T-helper 1 cell treated with Interleukin-12 subunit alpha and Interleukin-12 subunit beta and Interleukin-4 antibody, amounts not matched to agents 30 μg/mL and 1 μg/mL, for 36 hours (primary cell): ENCODE data around the gene ADGRB3.

ENCODE experiments used
- H3K27ac Mint-ChIP-seq: one replicate; pipeline ENCODE4 v1.8.0; 2021; ENCODE audit warnings: mild to moderate bottlenecking, mixed read lengths
- H3K27me3 Mint-ChIP-seq: one replicate; pipeline ENCODE4 v1.8.0; 2021; ENCODE audit warnings: low read depth, mixed read lengths
- H3K36me3 Mint-ChIP-seq: one replicate; pipeline ENCODE4 v1.8.0; 2021; ENCODE audit warnings: low read depth, mixed read lengths
- H3K4me1 Mint-ChIP-seq: one replicate; pipeline ENCODE4 v1.8.0; 2021; ENCODE audit warnings: low read depth, mixed read lengths
- H3K4me3 Mint-ChIP-seq: one replicate; pipeline ENCODE4 v1.8.0; 2021; ENCODE audit warnings: mild to moderate bottlenecking, moderate library complexity, mixed read lengths
- H3K9me3 Mint-ChIP-seq: one replicate; pipeline ENCODE4 v1.8.0; 2021; ENCODE audit warnings: mixed read lengths

ADGRB3 gene

DNA sequence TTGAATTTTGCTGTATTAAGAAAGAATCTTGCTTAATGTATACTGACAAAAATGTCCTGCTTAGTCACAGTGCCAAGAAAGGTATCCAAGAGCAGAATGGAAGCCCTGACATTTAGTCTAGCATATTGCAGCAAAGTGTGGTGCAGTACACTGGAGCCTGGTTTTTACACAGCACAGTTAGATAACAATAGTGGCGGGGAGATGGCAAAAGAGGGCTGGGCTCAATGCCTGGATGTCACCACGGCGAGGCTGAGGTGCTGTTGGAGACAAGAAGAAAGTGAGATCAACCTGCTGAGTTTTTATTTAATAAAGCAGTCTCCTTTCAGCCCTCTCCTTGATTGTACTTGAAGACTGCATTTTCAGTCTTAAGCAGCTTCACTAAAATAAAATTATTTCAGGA, 735.7 kb downstream of the ADGRB3 start:
- H3K27me3 Mint-ChIP-seq = no peaks in the 10 kb centered on the region
- H3K36me3 Mint-ChIP-seq = no peaks in the 10 kb centered on the region
- H3K4me3 Mint-ChIP-seq = no peak overlapping the region
- H3K4me1 Mint-ChIP-seq = no peaks in the 10 kb centered on the region
- H3K27ac Mint-ChIP-seq = no peak overlapping the region
- no peaks in the 10 kb centered on the region for H3K9me3 Mint-ChIP-seq

DNA sequence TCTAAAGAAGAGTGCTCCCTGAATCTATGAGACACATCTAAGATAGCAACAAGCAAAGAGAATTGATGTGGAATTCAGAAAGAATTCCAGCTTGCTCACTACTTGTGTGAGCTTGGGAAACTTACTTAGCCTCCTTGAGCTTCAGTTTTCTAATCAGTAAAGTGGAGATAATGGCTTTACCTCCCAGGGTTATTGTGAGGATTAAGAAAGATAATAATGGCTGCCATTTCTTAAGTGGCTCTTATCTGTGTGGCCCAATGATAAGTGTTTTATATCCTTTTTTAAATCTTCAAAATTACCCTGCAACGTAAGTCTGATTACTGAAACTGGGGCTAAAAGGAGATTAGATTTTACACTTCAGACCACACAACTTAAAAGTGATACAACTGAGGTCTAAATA, 743.2 kb downstream of the ADGRB3 start:
- H3K4me3 Mint-ChIP-seq = no peak overlapping the region
- no peaks in the 10 kb centered on the region for H3K27me3 Mint-ChIP-seq
- H3K36me3 Mint-ChIP-seq = no peaks in the 10 kb centered on the region
- no peaks in the 10 kb centered on the region for H3K9me3 Mint-ChIP-seq
- no peaks in the 10 kb centered on the region for H3K4me1 Mint-ChIP-seq
- H3K27ac Mint-ChIP-seq = no peak overlapping the region

GRCh38 chr6:69379518-69379917, 744.4 kb downstream of the ADGRB3 start:
- no peaks in the 10 kb centered on the region for H3K27me3 Mint-ChIP-seq
- H3K27ac Mint-ChIP-seq = no peak overlapping the region
- H3K4me3 Mint-ChIP-seq = no peak overlapping the region
- no peaks in the 10 kb centered on the region for H3K4me1 Mint-ChIP-seq
- H3K9me3 Mint-ChIP-seq = no peaks in the 10 kb centered on the region
- no peaks in the 10 kb centered on the region for H3K36me3 Mint-ChIP-seq

DNA sequence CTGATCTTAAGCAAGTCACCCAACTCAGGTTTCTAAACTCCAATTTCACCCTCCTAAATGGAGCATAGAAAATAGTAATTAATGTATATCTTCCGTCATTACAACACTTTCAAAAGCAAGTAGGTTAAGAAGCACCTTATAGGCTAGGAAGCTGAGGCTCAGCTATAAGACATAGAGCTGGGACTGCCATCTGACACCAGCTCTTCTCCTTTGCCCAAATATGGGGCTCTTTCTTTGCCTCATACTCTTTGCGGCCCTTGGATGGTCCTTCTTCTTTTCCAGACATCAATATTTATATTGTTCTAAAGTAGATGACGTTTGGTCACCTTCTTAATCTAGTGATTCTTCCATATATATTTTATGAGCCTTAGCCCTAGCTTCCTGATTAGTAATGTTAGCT, 748.5 kb downstream of the ADGRB3 start:
- H3K36me3 Mint-ChIP-seq = no peaks in the 10 kb centered on the region
- no peak overlapping the region for H3K4me3 Mint-ChIP-seq
- no peak overlapping the region for H3K27ac Mint-ChIP-seq
- H3K4me1 Mint-ChIP-seq = no peaks in the 10 kb centered on the region
- H3K27me3 Mint-ChIP-seq = no peaks in the 10 kb centered on the region
- H3K9me3 Mint-ChIP-seq = no peaks in the 10 kb centered on the region

DNA sequence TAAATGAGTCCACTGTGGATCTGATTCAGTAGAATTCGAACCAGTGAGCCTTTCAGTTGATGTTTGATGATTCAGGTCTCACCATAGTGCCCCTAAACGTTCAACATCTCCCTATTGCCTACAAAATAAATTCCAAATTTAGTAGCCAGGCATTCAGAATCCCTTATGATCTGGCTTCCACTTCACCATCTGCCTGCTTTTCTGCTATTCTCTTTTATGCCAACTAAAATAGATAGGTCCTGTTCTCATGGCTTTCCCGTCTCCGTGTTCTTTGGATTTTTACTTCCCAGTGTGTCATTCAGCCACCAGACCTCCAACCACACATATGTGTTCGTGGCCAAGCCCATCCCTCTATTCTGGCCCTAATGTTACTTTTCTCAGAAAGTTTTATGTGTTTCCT, 751.3 kb downstream of the ADGRB3 start:
- H3K36me3 Mint-ChIP-seq = no peaks in the 10 kb centered on the region
- no peak overlapping the region for H3K4me3 Mint-ChIP-seq
- no peak overlapping the region for H3K27ac Mint-ChIP-seq
- no peaks in the 10 kb centered on the region for H3K27me3 Mint-ChIP-seq
- no peaks in the 10 kb centered on the region for H3K9me3 Mint-ChIP-seq
- no peaks in the 10 kb centered on the region for H3K4me1 Mint-ChIP-seq

DNA sequence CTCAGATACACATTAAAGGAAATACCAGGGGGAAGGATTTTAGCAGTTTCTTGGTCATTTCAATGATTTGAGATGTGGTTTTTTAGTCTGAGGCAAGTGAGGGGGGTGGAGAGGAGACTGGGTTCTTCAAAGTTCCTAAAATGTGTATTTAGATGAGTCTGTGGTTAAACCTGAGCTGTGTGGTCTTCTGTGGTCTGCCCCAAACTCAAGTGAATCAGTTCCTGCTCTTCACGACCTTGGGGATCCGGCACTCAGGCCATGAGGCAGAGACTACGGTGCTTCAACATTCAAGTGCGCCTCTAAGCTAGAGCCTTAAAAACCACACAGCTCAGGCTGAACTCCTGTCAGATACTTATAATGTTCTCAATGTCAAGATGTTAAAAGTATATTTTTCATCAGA, 755.0 kb downstream of the ADGRB3 start:
- Mint-ChIP-seq H3K36me3 (no peaks in the 10 kb centered on the region), H3K9me3 (no peaks in the 10 kb centered on the region), H3K4me3 (no peak overlapping the region), H3K27ac (no peak overlapping the region), H3K27me3 (no peaks in the 10 kb centered on the region), H3K4me1 (no peaks in the 10 kb centered on the region)

DNA sequence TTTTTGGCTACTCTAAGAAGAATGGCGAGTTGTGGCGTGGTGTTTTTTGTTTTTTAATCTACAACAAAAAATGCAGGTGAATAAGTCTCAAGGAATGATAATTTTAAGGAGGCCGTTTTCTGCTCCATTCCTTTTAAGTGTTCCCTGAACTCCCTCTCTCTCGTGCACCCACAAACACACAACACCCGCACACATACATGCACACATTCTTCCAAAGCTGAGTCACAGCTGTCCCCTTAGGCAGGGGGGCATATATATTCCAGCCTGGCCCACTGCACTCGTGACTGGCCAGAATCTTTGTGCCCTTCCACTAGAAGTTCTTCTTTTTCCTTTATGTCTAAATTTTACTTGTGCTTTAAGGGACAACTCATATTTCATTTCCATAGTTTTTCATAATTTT, 756.0 kb downstream of the ADGRB3 start:
- Mint-ChIP-seq H3K27me3 (no peaks in the 10 kb centered on the region), H3K36me3 (no peaks in the 10 kb centered on the region), H3K27ac (no peak overlapping the region), H3K9me3 (no peaks in the 10 kb centered on the region), H3K4me3 (no peak overlapping the region), H3K4me1 (no peaks in the 10 kb centered on the region)

GRCh38 chr6:69392745-69393144, 757.7 kb downstream of the ADGRB3 start:
- H3K36me3 Mint-ChIP-seq = no peaks in the 10 kb centered on the region
- no peaks in the 10 kb centered on the region for H3K4me1 Mint-ChIP-seq
- H3K4me3 Mint-ChIP-seq = no peak overlapping the region
- no peaks in the 10 kb centered on the region for H3K27me3 Mint-ChIP-seq
- no peak overlapping the region for H3K27ac Mint-ChIP-seq
- no peaks in the 10 kb centered on the region for H3K9me3 Mint-ChIP-seq

DNA sequence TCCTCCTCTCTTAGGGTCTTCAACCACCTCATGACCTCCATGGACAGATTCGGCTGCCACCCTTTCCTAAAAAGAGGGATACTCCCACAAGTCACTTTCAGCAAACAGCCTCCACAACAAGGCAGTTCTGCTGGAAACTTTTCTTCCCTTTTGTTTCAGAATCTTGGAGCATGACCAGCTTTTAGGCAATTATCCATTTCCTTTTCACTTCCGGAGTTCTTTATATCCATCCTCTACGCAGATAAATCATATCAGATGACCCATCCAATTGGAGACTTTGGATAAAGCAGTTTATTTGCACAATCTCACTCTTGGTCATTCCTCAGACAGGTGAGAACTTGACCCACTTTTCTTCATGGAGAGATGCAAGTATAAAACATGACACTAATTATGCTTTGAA, 763.2 kb downstream of the ADGRB3 start:
- H3K27ac Mint-ChIP-seq = no peak overlapping the region
- H3K4me3 Mint-ChIP-seq = no peak overlapping the region
- no peaks in the 10 kb centered on the region for H3K4me1 Mint-ChIP-seq
- H3K9me3 Mint-ChIP-seq = no peaks in the 10 kb centered on the region
- H3K36me3 Mint-ChIP-seq = no peaks in the 10 kb centered on the region
- no peaks in the 10 kb centered on the region for H3K27me3 Mint-ChIP-seq

GRCh38 chr6:69398729-69399128, 763.6 kb downstream of the ADGRB3 start:
- H3K4me3 Mint-ChIP-seq = no peak overlapping the region
- no peaks in the 10 kb centered on the region for H3K4me1 Mint-ChIP-seq
- H3K27ac Mint-ChIP-seq = no peak overlapping the region
- H3K9me3 Mint-ChIP-seq = no peaks in the 10 kb centered on the region
- H3K36me3 Mint-ChIP-seq = no peaks in the 10 kb centered on the region
- no peaks in the 10 kb centered on the region for H3K27me3 Mint-ChIP-seq

- no peaks in the 10 kb centered on the region for H3K36me3 Mint-ChIP-seq
- no peaks in the 10 kb centered on the region for H3K27me3 Mint-ChIP-seq
- peaks cover 4% of the 10 kb centered on the region for H3K9me3 Mint-ChIP-seq
- no peak overlapping the region for H3K4me3 Mint-ChIP-seq
- H3K27ac Mint-ChIP-seq = no peak overlapping the region
- no peaks in the 10 kb centered on the region for H3K4me1 Mint-ChIP-seq
These were observed 773.8 kb downstream of the ADGRB3 start for GRCh38 chr6:69408886-69409285.

DNA sequence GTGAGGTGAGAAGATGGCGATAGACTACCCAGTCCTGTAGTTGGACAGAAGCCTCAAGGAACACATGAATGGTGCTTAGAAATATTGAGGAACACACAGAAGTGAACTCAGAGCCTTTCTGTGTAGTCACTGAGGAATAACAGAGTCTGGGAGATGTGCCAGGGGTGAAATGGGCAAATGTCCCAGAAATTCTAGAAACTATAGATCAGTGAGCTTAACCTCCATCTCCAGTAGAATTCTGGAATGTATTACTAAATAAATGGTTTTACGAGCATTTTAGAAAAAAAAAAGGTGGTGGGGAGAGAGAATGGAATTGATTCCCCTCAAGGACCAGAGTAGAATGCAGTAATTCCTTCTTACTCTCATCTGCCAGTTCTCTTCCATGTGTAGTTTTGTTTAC, 781.7 kb downstream of the ADGRB3 start:
- Mint-ChIP-seq H3K27ac (no peak overlapping the region), H3K4me1 (no peaks in the 10 kb centered on the region), H3K4me3 (no peak overlapping the region), H3K9me3 (no peaks in the 10 kb centered on the region), H3K27me3 (no peaks in the 10 kb centered on the region), H3K36me3 (no peaks in the 10 kb centered on the region)

- no peak overlapping the region for H3K27ac Mint-ChIP-seq
- no peaks in the 10 kb centered on the region for H3K9me3 Mint-ChIP-seq
- H3K4me3 Mint-ChIP-seq = no peak overlapping the region
- H3K4me1 Mint-ChIP-seq = no peaks in the 10 kb centered on the region
- H3K27me3 Mint-ChIP-seq = no peaks in the 10 kb centered on the region
- no peaks in the 10 kb centered on the region for H3K36me3 Mint-ChIP-seq
These were observed 786.2 kb downstream of the ADGRB3 start for GRCh38 chr6:69421269-69421668.

DNA sequence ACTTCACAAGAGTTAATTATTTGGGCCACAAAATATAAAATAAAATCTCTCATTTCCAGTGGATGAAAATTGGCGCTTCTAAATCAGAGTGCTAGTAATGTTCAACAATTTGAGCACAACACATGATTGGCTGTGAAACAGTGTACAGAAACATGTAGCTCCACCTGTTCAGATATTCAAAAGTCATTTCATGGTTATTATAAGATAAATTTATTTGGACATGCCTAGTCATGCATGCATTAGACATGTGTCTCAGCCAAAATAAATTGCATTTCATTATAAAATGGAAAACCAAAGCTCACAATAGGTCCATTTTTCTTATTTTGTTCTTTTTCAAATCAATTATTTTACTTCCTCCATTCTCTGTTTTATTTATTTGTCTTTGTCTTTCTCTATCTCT, 786.9 kb downstream of the ADGRB3 start:
- no peak overlapping the region for H3K4me3 Mint-ChIP-seq
- H3K27ac Mint-ChIP-seq = no peak overlapping the region
- no peaks in the 10 kb centered on the region for H3K27me3 Mint-ChIP-seq
- H3K9me3 Mint-ChIP-seq = no peaks in the 10 kb centered on the region
- no peaks in the 10 kb centered on the region for H3K4me1 Mint-ChIP-seq
- H3K36me3 Mint-ChIP-seq = no peaks in the 10 kb centered on the region

- no peaks in the 10 kb centered on the region for H3K9me3 Mint-ChIP-seq
- no peak overlapping the region for H3K27ac Mint-ChIP-seq
- H3K4me3 Mint-ChIP-seq = no peak overlapping the region
- H3K4me1 Mint-ChIP-seq = no peaks in the 10 kb centered on the region
- H3K36me3 Mint-ChIP-seq = no peaks in the 10 kb centered on the region
- no peaks in the 10 kb centered on the region for H3K27me3 Mint-ChIP-seq
These were observed 787.4 kb downstream of the ADGRB3 start for GRCh38 chr6:69422475-69422874.

GRCh38 chr6:69423785-69424184, 788.7 kb downstream of the ADGRB3 start:
- Mint-ChIP-seq H3K36me3 (no peaks in the 10 kb centered on the region), H3K4me3 (no peak overlapping the region), H3K4me1 (no peaks in the 10 kb centered on the region), H3K27me3 (no peaks in the 10 kb centered on the region), H3K9me3 (no peaks in the 10 kb centered on the region), H3K27ac (no peak overlapping the region)
